Measurements from ENCODE around the gene JARID2.
"Not testable (repeated sequence)": the region's sequence is repeated elsewhere in the genome, so short reads cannot be mapped to it uniquely, and the experiment has no call there.

GRCh38 chr6:15323611-15324010 lies 77.7 kb downstream of the JARID2 start:
- not testable (repeated sequence) for TF ChIP-seq BRCA1 (IDR thresholded peaks at IDR 0.05; ENCODE audit: low read depth, low read length); GABPA (IDR thresholded peaks at IDR 0.05; ENCODE audit: low read depth); YY1 (IDR thresholded peaks at IDR 0.05; ENCODE audit: low read depth, low read length); POLR2AphosphoS5 (IDR thresholded peaks at IDR 0.05; ENCODE audit: low read length); E2F4 (IDR thresholded peaks at IDR 0.05; ENCODE audit: low read depth, low read length); HDAC6 (IDR thresholded peaks at IDR 0.05; ENCODE audit: unreplicated experiment); SRF (IDR thresholded peaks at IDR 0.05; ENCODE audit: low read depth in 2 of 2, low read length in 2 of 2)
